ENCODE results near the gene CDK2.

DNA sequence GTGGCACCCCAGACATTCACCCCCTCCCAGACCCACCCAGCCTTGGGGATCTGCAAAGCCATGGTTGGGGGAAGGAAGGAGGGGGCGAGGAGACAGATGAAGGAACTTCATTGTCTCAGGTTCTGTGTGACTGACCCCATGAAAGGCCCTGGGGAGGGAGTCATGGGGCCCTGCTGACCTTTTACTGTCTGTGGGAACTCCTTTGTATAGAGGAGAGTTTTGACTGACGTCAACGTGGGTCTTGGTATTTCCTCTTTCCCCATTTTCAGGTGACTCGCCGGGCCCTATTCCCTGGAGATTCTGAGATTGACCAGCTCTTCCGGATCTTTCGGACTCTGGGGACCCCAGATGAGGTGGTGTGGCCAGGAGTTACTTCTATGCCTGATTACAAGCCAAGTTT is 4.1 kb downstream of the CDK2 start:
- TF ChIP-seq FOXJ3 (CRISPR knock-in tag; IDR thresholded peaks at IDR 0.05) (no peak), MEF2A (IDR thresholded peaks at IDR 0.05; ENCODE audit: borderline replicate concordance, low read depth) (no peak), POLR2AphosphoS5 (IDR thresholded peaks at IDR 0.05; ENCODE audit: low read depth, low read length) (no peak), SMC3 (IDR thresholded peaks at IDR 0.05; ENCODE audit: low read depth, low read length) (no peak), YY1 (IDR thresholded peaks at IDR 0.05; ENCODE audit: low read depth) (no peak), EP300 (IDR thresholded peaks at IDR 0.05; ENCODE audit: borderline replicate concordance in 1 of 2, low read depth in 1 of 2, low read length in 1 of 2) (no peak), TAF1 (IDR thresholded peaks at IDR 0.05; ENCODE audit: borderline replicate concordance, low read depth, low read length) (no peak), MXI1 (IDR thresholded peaks at IDR 0.05; ENCODE audit: low read depth, low read length) (no peak)
- TF ChIP-seq, protein P1, sequence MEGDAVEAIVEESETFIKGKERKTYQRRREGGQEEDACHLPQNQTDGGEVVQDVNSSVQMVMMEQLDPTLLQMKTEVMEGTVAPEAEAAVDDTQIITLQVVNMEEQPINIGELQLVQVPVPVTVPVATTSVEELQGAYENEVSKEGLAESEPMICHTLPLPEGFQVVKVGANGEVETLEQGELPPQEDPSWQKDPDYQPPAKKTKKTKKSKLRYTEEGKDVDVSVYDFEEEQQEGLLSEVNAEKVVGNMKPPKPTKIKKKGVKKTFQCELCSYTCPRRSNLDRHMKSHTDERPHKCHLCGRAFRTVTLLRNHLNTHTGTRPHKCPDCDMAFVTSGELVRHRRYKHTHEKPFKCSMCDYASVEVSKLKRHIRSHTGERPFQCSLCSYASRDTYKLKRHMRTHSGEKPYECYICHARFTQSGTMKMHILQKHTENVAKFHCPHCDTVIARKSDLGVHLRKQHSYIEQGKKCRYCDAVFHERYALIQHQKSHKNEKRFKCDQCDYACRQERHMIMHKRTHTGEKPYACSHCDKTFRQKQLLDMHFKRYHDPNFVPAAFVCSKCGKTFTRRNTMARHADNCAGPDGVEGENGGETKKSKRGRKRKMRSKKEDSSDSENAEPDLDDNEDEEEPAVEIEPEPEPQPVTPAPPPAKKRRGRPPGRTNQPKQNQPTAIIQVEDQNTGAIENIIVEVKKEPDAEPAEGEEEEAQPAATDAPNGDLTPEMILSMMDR (IDR thresholded peaks at IDR 0.05), result no peak
- TF ChIP-seq, protein P2, sequence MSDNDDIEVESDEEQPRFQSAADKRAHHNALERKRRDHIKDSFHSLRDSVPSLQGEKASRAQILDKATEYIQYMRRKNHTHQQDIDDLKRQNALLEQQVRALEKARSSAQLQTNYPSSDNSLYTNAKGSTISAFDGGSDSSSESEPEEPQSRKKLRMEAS (IDR thresholded peaks at IDR 0.05; ENCODE audit: low read depth), result no peak
- TF ChIP-seq, protein P3, sequence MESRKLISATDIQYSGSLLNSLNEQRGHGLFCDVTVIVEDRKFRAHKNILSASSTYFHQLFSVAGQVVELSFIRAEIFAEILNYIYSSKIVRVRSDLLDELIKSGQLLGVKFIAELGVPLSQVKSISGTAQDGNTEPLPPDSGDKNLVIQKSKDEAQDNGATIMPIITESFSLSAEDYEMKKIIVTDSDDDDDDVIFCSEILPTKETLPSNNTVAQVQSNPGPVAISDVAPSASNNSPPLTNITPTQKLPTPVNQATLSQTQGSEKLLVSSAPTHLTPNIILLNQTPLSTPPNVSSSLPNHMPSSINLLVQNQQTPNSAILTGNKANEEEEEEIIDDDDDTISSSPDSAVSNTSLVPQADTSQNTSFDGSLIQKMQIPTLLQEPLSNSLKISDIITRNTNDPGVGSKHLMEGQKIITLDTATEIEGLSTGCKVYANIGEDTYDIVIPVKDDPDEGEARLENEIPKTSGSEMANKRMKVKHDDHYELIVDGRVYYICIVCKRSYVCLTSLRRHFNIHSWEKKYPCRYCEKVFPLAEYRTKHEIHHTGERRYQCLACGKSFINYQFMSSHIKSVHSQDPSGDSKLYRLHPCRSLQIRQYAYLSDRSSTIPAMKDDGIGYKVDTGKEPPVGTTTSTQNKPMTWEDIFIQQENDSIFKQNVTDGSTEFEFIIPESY (IDR thresholded peaks at IDR 0.05; ENCODE audit: borderline replicate concordance, low read depth), result no peak
